Cardiac fibroblast (primary cell): ENCODE data around the gene FGFBP1.

Source experiments
- DNase-seq, 2 donors: peaks; one replicate each; pipeline versions ENCODE4 v3.0.0 to v3.0.0-alpha.2; 2010; ENCODE audit warnings: low read depth in 2 of 2
- H3K4me3 ChIP-seq, 2 donors: replicated peaks in 1 of 2; 1 replicate in 1 of 2; 2 replicates in 1 of 2; pipeline ENCODE4 v1.5.1; 2011; ENCODE audit warnings: low read depth in 2 of 2, low read length in 2 of 2, mild to moderate bottlenecking in 2 of 2, moderate library complexity in 1 of 2
- CTCF ChIP-seq: IDR thresholded peaks from one replicate; pipeline ENCODE4 v1.5.1; 2011; ENCODE audit warnings: low read depth, mild to moderate bottlenecking, low read length, inconsistent platforms

FGFBP1 gene

GRCh38 chr4:15907430-15907829 lies 31.1 kb downstream of the FGFBP1 start:
- no peak for DNase-seq
- no peak for TF ChIP-seq CTCF

GRCh38 chr4:15906020-15906443 lies 32.5 kb downstream of the FGFBP1 start:
- no peak overlapping the region for H3K4me3 ChIP-seq
- TF ChIP-seq CTCF, result no peak
- DNase-seq, result peak in 1 of 2 donors; percentile 24

More at GRCh38 chr4:15907430-15907829, 31.1 kb downstream of the FGFBP1 start:
- H3K4me3 ChIP-seq, result no peak overlapping the region

- DNase-seq, result no peak
- no peak for TF ChIP-seq CTCF
- H3K4me3 ChIP-seq, result no peak overlapping the region
Measured at GRCh38 chr4:15902746-15903145, 35.8 kb downstream of the FGFBP1 start.

GRCh38 chr4:15901998-15902397 lies 36.5 kb downstream of the FGFBP1 start:
- TF ChIP-seq CTCF, result no peak
- no peak for DNase-seq
- H3K4me3 ChIP-seq, result no peak overlapping the region

- no peak overlapping the region for H3K4me3 ChIP-seq
- DNase-seq, result no peak
- no peak for TF ChIP-seq CTCF
Measured at GRCh38 chr4:15901007-15901406, 37.5 kb downstream of the FGFBP1 start.

- H3K4me3 ChIP-seq, result no peak overlapping the region
- no peak for TF ChIP-seq CTCF
- DNase-seq, result no peak
Measured at GRCh38 chr4:15899511-15899910, 39.0 kb downstream of the FGFBP1 start.

- H3K4me3 ChIP-seq, result no peak overlapping the region
- no peak for DNase-seq
- TF ChIP-seq CTCF, result no peak
Measured at GRCh38 chr4:15898902-15899301, 39.6 kb downstream of the FGFBP1 start.
